Measurements from ENCODE around the gene CRISPLD2.
"Not testable (repeated sequence)": the region's sequence is repeated elsewhere in the genome, so short reads cannot be mapped to it uniquely, and the experiment has no call there.

The CRISPLD2 gene

DNA sequence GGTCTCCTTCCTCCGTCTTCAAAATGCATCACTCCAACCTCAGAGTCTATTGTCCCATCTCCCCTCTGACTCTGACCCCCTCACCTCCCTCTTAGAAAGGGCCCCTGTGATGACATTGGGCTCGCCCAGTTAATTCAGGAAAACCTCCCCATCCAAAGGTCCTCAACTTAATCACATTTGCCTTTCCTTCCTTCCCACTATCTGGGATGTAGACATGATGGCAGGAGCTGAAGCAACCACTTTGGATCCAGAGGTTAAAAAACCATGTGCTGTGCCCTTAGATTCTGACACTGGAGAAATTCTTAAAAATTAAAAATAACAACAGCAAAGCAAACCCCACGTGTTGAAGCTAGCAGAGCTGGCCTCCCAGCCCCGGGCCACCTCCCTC lies 111.3 kb downstream of the CRISPLD2 start:
- peaks cover 0 to 3% of the 10 kb centered on the region in 2 experiments for H3K4me1 ChIP-seq (ENCODE audit: control insufficient read depth in 1 of 2, insufficient read depth in 1 of 2, low read depth in 1 of 2, low read length in 1 of 2)
- H3K27ac ChIP-seq = no peak overlapping the region
- no peaks in the 10 kb centered on the region for H3K9me3 ChIP-seq
- no peak overlapping the region for H3K4me3 ChIP-seq (ENCODE audit: low read depth in 1 of 2, low read length in 1 of 2)
- TF ChIP-seq, protein P1, sequence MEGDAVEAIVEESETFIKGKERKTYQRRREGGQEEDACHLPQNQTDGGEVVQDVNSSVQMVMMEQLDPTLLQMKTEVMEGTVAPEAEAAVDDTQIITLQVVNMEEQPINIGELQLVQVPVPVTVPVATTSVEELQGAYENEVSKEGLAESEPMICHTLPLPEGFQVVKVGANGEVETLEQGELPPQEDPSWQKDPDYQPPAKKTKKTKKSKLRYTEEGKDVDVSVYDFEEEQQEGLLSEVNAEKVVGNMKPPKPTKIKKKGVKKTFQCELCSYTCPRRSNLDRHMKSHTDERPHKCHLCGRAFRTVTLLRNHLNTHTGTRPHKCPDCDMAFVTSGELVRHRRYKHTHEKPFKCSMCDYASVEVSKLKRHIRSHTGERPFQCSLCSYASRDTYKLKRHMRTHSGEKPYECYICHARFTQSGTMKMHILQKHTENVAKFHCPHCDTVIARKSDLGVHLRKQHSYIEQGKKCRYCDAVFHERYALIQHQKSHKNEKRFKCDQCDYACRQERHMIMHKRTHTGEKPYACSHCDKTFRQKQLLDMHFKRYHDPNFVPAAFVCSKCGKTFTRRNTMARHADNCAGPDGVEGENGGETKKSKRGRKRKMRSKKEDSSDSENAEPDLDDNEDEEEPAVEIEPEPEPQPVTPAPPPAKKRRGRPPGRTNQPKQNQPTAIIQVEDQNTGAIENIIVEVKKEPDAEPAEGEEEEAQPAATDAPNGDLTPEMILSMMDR (IDR thresholded peaks at IDR 0.05) = no peak
- H3K36me3 ChIP-seq = no peaks in the 10 kb centered on the region
- H3K27me3 ChIP-seq = no peaks in the 10 kb centered on the region

- H3K4me1 ChIP-seq (ENCODE audit: control insufficient read depth in 1 of 2, insufficient read depth in 1 of 2, low read depth in 1 of 2, low read length in 1 of 2) = peaks cover 0 to 3% of the 10 kb centered on the region in 2 experiments
- TF ChIP-seq, protein P1 (IDR thresholded peaks at IDR 0.05) = no peak
These were observed 111.7 kb downstream of the CRISPLD2 start for GRCh38 chr16:84931506-84931905.

GRCh38 chr16:84932681-84933080 lies 112.9 kb downstream of the CRISPLD2 start:
- TF ChIP-seq, protein P1 (IDR thresholded peaks at IDR 0.05) = no peak
- Histone ChIP-seq H3K36me3 (no peaks in the 10 kb centered on the region), H3K9me3 (no peaks in the 10 kb centered on the region), H3K4me1 (ENCODE audit: control insufficient read depth in 1 of 2, insufficient read depth in 1 of 2, low read depth in 1 of 2, low read length in 1 of 2) (peaks cover 0 to 3% of the 10 kb centered on the region in 2 experiments), H3K27ac (no peak overlapping the region), H3K4me3 (ENCODE audit: low read depth in 1 of 2, low read length in 1 of 2) (no peak overlapping the region), H3K27me3 (peaks cover 5% of the 10 kb centered on the region)

More at GRCh38 chr16:84931506-84931905, 111.7 kb downstream of the CRISPLD2 start:
- no peaks in the 10 kb centered on the region for H3K9me3 ChIP-seq
- no peaks in the 10 kb centered on the region for H3K27me3 ChIP-seq
- no peaks in the 10 kb centered on the region for H3K36me3 ChIP-seq
- no peak overlapping the region for H3K4me3 ChIP-seq (ENCODE audit: low read depth in 1 of 2, low read length in 1 of 2)
- H3K27ac ChIP-seq = no peak overlapping the region

DNA sequence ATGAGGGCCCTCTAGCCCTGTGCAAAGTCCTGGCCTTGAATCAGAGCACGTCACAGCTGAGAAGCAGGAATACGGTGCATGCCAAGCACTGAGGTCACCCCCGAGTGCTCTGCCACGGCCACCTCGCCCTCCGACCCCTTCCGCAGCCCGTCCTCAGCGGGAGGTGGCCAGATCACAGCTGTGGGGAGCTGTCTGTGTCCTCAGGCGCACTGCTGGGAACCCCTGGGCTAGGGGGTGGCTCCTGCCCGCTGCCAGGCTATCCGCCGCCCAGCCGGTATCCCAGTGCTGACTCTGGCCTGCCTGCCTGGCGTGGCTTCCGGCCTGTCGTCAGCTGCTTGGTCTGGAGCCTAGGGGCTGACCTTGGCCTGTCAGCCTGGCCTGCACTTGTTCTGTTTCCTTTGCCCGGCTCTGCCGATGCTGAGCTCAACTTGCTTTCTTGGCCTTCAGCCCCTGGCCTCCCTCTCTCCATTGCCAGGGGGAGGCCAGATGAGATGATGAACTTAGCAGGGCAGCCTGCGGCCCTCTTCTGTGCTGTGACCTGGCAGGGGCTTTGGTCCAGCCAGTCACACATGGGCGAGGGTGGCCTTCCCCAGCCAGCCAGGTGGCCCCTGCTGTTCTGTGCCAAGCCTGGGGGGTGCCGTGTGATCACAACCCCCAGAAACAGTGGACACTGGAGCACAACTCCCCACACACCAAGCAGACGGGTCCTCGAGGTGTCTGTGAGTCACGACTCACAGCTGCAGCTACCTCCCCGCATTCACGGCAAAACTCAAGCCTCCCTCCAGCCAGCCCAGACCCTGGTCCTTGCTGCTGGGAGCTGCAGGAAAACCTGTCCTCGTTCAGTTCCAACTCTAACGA lies 114.2 kb downstream of the CRISPLD2 start:
- H3K27me3 ChIP-seq = peaks cover 5% of the 10 kb centered on the region
- H3K9me3 ChIP-seq = no peaks in the 10 kb centered on the region
- TF ChIP-seq, protein P1 (IDR thresholded peaks at IDR 0.05) = no peak
- no peak overlapping the region for H3K4me3 ChIP-seq (ENCODE audit: low read depth in 1 of 2, low read length in 1 of 2)
- no peak overlapping the region for H3K27ac ChIP-seq
- H3K4me1 ChIP-seq (ENCODE audit: control insufficient read depth in 1 of 2, insufficient read depth in 1 of 2, low read depth in 1 of 2, low read length in 1 of 2) = peaks cover 0 to 3% of the 10 kb centered on the region in 2 experiments
- H3K36me3 ChIP-seq = no peaks in the 10 kb centered on the region

GRCh38 chr16:84937196-84938005 lies 117.6 kb downstream of the CRISPLD2 start:
- Histone ChIP-seq H3K4me1 (ENCODE audit: control insufficient read depth in 1 of 2, insufficient read depth in 1 of 2, low read depth in 1 of 2, low read length in 1 of 2) (peaks cover 0 to 2% of the 10 kb centered on the region in 2 experiments), H3K36me3 (no peaks in the 10 kb centered on the region), H3K9me3 (no peaks in the 10 kb centered on the region), H3K27ac (no peak overlapping the region), H3K4me3 (ENCODE audit: low read depth in 1 of 2, low read length in 1 of 2) (no peak overlapping the region), H3K27me3 (peaks cover 22% of the 10 kb centered on the region)
- TF ChIP-seq, protein P1 (IDR thresholded peaks at IDR 0.05) = no peak

GRCh38 chr16:84938616-84939015 lies 118.8 kb downstream of the CRISPLD2 start:
- not testable (repeated sequence) for H3K4me1 ChIP-seq (ENCODE audit: control insufficient read depth in 1 of 2, insufficient read depth in 1 of 2, low read depth in 1 of 2, low read length in 1 of 2); H3K36me3 ChIP-seq; H3K9me3 ChIP-seq; H3K4me3 ChIP-seq (ENCODE audit: low read depth in 1 of 2, low read length in 1 of 2); H3K27ac ChIP-seq
- H3K27me3 ChIP-seq = peaks cover 22% of the 10 kb centered on the region

All from neutrophil (primary cell).